Stimulated activated CD4-positive, alpha-beta T cell treated with anti-CD3 and anti-CD28 coated beads, Interleukin-15, amount 100 ng/mL, for 48 hours (primary cell): ENCODE measurements around the gene DUSP8.

Experiments used
- DNase-seq, 2 donors: peaks; one replicate each; pipeline ENCODE4 v3.0.0-alpha.2; 2020; ENCODE audit warnings: low read depth in 2 of 2

The DUSP8 gene

GRCh38 chr11:1553808-1554594 lies 18.1 kb downstream of the DUSP8 start:
- DNase-seq: no peak

GRCh38 chr11:1549338-1550330 lies 22.4 kb downstream of the DUSP8 start:
- DNase-seq: no peak

- DNase-seq: no peak
Observed at GRCh38 chr11:1548221-1549070, 23.6 kb downstream of the DUSP8 start.

- DNase-seq: no peak
Observed at GRCh38 chr11:1547467-1548098, 24.5 kb downstream of the DUSP8 start.

GRCh38 chr11:1546536-1547466 lies 25.3 kb downstream of the DUSP8 start:
- peak in 1 of 2 donors; percentile 36 for DNase-seq

GRCh38 chr11:1546077-1546535 lies 26.0 kb downstream of the DUSP8 start:
- DNase-seq: no peak

- DNase-seq: no peak
Observed at GRCh38 chr11:1545432-1545831, 26.6 kb downstream of the DUSP8 start.

- DNase-seq: no peak
Observed at GRCh38 chr11:1544536-1544935, 27.5 kb downstream of the DUSP8 start.

GRCh38 chr11:1543606-1544263 lies 28.3 kb downstream of the DUSP8 start:
- DNase-seq: no peak

- DNase-seq: no peak
Observed at GRCh38 chr11:1542267-1542666, 29.8 kb downstream of the DUSP8 start.

- no peak for DNase-seq
Observed at GRCh38 chr11:1541474-1542204, 30.4 kb downstream of the DUSP8 start.

GRCh38 chr11:1540074-1540473 lies 32.0 kb downstream of the DUSP8 start:
- no peak for DNase-seq

- DNase-seq: no peak
Observed at GRCh38 chr11:1538153-1538552, 33.9 kb downstream of the DUSP8 start.

- no peak for DNase-seq
Observed at GRCh38 chr11:1536065-1536843, 35.8 kb downstream of the DUSP8 start.

- DNase-seq: no peak
Observed at GRCh38 chr11:1534682-1535081, 37.4 kb downstream of the DUSP8 start.

GRCh38 chr11:1534171-1534570 lies 37.9 kb downstream of the DUSP8 start:
- no peak for DNase-seq

- no peak for DNase-seq
Observed at GRCh38 chr11:1533342-1533725, 38.7 kb downstream of the DUSP8 start.
